GM18873 (cell line): ENCODE data around the gene PYROXD2.
"Not testable (repeated sequence)": the region's sequence is repeated elsewhere in the genome, so short reads cannot be mapped to it uniquely, and the experiment has no call there.

ENCODE experiments used
- ATAC-seq: cut with Tn5 transposase; IDR thresholded peaks from one replicate; pipeline ENCODE4 v1.9.1; 2021; ENCODE audit warnings: mild to moderate bottlenecking, moderate library complexity, moderate number of reproducible peaks; ENCODE audit not compliant: unreplicated experiment, low FRiP score

Gene PYROXD2

GRCh38 chr10:98396096-98397063 lies 18.6 kb downstream of the PYROXD2 start:
- ATAC-seq: no peak

DNA sequence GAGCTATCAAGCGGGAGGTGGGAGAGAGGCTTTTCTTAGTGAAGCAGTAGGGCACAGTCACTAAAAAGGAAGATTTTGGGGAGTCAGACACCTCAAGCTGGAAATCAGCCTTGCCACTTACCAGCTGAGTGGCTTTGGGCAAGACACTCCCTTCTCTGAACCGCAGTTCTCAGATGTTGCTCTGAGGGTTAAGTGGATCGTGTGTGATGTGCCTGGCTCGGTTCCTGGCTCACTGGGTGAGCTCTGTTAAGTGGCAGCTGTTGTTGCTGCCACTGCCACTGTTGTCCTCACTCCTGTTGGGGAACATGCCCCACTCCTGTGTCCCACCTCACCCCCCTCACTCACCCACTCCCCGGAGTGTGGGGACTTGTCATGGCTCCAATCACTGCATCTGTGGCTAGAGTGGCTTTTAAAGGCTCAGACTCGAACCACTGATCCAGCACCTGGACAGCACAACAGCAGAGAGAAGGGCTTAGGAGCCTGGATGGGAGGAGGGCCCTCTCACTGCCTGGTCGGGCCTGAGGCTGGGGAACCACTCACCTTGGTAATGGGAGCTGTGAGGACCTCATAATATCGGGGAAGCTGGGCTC lies 20.0 kb downstream of the PYROXD2 start:
- ATAC-seq: no peak

DNA sequence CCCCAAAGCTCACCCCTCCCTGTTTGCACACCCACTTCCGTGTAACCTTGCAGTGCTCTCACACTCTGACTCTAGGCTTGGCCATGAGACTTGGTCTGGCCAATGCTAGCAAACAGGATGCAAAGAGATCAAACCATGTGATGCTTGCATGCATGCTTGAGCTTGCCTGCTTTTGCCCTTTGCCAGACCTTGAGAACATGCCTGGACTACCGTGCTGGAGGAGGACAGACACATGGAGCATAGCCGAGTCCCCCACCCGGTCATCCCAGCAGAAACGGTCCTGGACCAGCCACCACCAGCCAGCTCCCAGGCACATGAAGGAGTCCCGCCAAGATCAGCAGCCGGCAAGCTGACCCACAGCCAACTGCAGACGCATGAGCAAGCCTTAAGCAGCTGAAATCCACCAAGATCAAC lies 23.4 kb downstream of the PYROXD2 start:
- ATAC-seq: no peak

DNA sequence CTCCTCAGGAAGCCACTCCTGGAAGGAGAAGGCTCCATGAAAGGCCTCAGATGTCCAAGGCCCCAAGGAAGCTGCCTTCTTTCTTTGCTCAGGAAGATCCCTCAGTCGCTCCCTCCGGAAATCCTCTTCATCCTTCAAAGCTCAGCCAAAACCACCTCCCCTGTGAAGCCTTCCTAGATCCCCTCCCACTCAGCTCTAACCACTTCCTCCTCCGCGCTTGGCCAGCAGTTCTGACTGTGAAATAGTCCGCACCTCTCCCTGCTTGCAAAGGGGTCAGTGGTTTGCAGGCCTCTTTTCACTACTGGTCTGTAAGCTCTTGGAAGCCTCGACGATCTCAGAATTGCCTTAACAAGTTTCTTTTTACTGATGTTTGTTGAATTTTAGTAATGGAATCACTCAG lies 23.9 kb downstream of the PYROXD2 start:
- ATAC-seq: no peak

- ATAC-seq: no peak
Measured at GRCh38 chr10:98390406-98390805, 24.6 kb downstream of the PYROXD2 start.

GRCh38 chr10:98389398-98389797 lies 25.6 kb downstream of the PYROXD2 start:
- ATAC-seq: no peak

- ATAC-seq: no peak
Measured at GRCh38 chr10:98388101-98388655, 26.8 kb downstream of the PYROXD2 start.

DNA sequence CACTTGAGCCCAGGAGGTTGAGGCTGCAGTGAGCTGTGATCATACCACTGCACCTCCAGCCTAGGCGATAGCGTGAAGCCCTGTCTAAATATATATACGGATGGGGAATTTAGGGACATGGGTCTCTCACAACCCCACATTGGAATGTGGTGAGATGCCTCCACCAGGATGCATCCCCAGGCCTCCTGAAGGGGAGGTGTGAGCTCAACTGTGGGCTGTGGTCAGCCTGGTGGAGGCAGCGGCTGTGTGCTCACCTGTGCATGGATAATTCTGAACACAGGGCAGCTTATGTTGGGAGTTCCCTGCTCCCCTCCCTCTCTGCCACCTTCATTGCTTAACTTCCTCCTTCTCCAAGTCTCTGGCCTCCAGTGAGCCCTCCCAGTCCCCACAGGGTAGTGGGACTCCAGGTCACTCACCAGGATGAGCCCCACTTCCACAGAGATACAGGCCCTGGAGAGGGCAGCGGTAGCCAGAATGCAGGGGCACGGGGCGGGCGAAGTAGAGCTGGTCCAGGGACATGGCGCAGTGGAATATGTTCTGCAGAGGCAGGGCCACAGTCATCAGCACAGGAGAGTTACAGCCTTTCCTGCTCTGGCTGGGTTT lies 30.4 kb downstream of the PYROXD2 start:
- ATAC-seq: no peak

DNA sequence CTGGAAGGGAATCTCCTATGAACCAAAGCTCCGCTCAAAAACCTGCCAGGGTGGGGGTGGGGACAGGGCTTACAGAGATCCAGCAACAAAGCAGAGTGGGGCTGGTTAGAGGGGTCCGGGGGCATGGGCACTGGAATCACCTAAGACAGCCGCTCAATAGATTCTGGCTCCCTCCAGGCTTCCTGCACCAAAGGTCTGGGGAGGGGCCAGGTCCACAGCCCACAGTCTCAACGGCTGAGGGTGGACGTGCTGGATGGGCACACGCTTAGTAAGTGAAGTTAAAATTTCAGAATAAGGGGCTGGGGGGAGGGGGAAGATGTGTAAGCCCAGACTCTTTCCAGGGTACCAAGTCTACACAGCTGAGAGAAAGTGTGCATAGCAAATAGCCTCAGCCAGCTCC lies 31.1 kb downstream of the PYROXD2 start:
- no peak for ATAC-seq

DNA sequence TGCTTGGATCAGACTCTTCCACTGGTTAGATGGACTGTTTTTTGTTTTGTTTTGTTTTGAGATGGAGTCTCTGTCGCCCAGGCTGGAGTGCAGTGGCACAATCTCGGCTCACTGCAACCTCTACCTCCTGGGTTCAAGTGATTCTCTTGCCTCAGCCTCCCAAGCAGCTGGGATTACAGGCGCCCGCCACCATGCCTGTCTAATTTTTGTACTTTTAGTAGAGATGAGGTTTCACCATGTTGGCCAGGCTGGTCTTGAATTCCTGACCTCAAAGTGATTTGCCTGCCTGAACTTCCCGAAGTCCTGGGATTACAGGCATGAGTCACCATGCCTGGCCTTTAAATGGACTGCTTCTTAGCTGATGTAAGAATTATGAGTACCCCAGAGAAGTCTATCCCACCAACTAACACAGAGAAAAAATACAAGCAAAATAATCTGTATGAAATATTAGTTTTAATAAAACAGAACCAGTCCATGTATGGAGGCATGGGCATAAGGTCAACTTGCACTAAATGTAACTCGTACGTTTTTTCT lies 31.8 kb downstream of the PYROXD2 start:
- not testable (repeated sequence) for ATAC-seq

DNA sequence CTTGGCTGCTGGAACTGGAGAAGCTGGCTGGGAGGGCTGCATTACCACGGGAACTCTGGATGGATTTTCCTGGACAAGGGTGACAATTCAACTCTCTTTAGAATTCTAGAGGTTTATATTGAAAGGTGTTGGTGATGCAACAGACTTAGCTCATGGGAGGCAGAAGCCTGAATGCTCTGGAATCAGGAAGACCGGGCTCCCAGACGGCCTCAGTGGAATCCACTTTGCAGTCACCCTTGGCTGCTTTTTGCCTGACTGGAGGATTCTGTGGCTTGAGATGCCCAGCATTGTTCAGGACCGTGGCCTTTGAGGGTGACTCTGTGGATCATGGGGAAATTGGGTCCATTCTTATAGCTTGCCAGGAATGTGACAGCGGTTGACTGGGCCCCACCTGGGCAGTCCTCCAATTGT lies 32.3 kb downstream of the PYROXD2 start:
- ATAC-seq: no peak

DNA sequence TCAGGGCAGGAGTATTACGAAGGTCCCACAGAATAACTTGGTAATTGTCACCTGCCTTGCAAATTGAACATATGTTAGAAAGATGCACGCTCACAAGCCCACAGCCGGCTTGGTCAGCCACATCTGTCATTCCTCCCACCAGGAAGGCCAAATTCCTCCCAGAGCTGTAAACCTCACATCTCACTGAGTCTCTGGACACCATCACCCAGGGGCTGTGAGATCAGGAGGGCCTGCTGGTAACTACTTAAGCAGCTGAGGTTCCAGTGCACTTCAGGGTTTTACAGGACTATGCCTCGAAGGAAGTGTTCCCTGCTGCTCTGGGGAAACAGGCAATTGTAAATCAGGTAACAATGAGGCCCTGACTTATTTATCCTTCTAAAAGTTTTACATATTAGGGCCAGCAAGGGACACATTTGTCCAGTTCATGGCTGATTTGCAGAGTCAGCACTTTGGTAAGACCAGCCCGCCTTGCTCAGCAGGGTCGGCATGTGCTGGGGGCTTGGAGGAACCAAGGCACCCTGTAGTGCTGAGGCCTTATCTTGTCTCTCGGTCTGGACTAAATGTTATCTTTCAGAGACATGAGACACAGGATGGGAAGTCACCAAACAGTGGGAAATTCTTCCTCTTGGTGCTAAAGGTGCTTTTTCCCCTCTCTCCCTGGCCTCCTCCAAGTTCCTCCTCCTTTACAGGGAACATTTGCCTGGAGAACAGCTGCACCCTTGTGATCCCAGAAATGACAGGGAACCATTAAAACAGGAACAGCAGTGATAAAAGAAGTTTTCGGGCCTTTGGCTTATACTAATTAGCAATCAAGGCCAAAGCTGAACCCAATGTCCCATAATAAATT lies 34.3 kb downstream of the PYROXD2 start:
- ATAC-seq: no peak

GRCh38 chr10:98378722-98379121 lies 36.3 kb downstream of the PYROXD2 start:
- no peak for ATAC-seq

DNA sequence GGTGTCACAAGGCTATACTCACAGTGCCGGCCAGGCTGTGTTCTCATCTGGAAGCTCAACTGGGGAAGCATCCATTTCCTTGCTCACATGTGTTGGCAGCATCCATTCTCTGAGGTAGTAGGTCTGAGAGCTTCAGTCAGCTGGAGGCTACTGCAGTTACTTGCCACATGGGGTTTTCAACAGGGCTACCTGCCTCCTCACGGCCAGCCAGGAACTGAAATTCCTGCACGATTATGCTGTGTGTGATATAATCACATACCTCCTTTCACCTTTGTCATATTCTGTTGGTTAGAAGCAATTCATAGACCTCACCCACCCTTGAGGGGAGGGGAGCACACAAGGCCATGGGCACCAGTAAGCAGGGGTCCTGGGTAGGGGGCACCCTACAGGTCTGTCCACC lies 37.4 kb downstream of the PYROXD2 start:
- no peak for ATAC-seq

- ATAC-seq: no peak
Measured at GRCh38 chr10:98377001-98377400, 38.0 kb downstream of the PYROXD2 start.

DNA sequence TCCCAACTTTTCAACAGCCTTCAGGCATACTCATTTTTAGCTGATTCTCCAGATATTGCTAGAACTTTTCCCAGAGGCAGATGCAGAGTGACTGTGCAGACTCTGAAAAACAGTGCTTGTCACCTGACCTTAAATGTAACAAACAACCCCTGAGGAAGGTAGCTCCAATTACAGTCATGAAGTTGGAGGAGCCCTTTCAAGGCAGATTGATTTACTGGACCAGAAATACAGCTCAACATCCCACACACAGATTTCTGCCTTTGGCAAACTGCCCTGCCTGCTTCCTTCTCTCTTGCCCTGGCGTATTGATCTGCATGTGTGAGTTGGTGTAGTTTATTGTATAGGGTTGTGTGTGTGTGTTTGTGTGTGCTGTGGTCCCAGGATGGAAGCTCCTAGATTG lies 38.5 kb downstream of the PYROXD2 start:
- ATAC-seq: no peak

GRCh38 chr10:98374217-98374985 lies 40.6 kb downstream of the PYROXD2 start:
- no peak for ATAC-seq

DNA sequence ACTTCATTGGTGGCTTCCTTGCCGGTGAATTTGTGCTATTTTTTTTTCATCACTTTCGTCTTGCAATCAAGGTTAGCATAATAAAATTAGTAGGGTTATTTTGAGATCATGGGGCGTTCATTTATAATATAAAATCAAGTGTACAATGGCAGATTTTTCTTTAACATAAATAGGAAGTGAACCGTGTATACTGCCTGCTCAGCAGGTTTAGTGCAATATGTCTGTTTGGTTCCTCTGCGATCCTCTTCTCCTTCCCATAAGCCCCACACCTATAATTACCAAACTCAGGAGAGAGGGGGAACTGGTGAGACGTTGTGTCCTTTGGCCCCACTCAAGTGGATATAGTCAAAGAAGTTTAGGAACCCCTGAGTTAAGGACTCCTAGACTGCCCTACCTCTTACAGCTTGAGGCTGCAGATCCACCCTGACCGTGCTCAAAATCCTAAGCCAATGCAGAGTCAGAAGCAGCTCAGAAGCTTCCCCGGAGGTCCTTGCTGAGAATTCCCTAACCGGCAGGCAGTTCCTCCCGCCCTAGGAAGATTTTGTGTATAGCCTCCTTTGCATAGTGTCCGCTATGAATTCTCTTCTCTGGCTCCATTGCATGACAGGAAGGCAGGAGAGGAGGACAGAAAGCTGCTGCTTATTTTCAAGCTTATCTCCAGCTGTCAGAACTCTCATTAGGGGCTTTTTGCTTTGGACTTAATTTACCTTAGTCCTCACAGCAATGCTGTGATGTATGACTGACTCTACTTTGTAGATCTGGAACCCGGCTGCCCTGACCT lies 41.5 kb downstream of the PYROXD2 start:
- ATAC-seq: no peak
